ENCODE data around the gene EEA1. TPM values are rescaled to one million over a fixed set of nuclear protein-coding genes. Genes with fewer than 3 reads are reported as not detected.

Gene EEA1
- total RNA-seq, 2 experiments from 2014 or later = 3.0 to 11.9 TPM

GRCh38 chr12:92949466-92949865, 20.4 kb upstream of the EEA1 start:
- no peak overlapping the region for H3K4me2 ChIP-seq (ENCODE audit: low read length)
- ChIA-PET CTCF (ENCODE audit: unreplicated experiment) (no interaction called here), POLR2A (no interaction called here)
- no peak overlapping the region for H3K27ac ChIP-seq (ENCODE audit: low read depth, low read length, poor library complexity, severe bottlenecking)
- H3K79me2 ChIP-seq (ENCODE audit: insufficient read depth, low read depth, low read length) = no peaks in the 10 kb centered on the region
- no peak overlapping the region for H2AFZ ChIP-seq (ENCODE audit: low read length)
- H4K20me1 ChIP-seq (ENCODE audit: insufficient read depth, low read length) = no peaks in the 10 kb centered on the region
- TF ChIP-seq EZH2phosphoT487 (IDR thresholded peaks at IDR 0.05; ENCODE audit: borderline replicate concordance, low read depth, low read length) = no peak
- DNase-seq (ENCODE audit: low spot score) = no peak
- no peaks in the 10 kb centered on the region for H3K4me1 ChIP-seq (ENCODE audit: insufficient read depth, low read length, poor library complexity, severe bottlenecking)
- H3K9me2 ChIP-seq (ENCODE audit: insufficient read depth, low read length) = no peaks in the 10 kb centered on the region
- intact Hi-C loops (cut with micrococcal nuclease; ENCODE audit: unreplicated experiment) = no loop called here
- H3K36me3 ChIP-seq (ENCODE audit: insufficient read depth, low read length) = no peaks in the 10 kb centered on the region
- no TSS peak for BruUV-seq (replicated peaks)
- no peak overlapping the region for H3K4me3 ChIP-seq (ENCODE audit: low read depth, low read length, poor library complexity, severe bottlenecking)
- no peaks in the 10 kb centered on the region for H3K9me3 ChIP-seq (ENCODE audit: low read length)

GRCh38 chr12:92947589-92948215, 18.6 kb upstream of the EEA1 start:
- Histone ChIP-seq H2AFZ (ENCODE audit: low read length) (no peak overlapping the region), H3K9me3 (ENCODE audit: low read length) (no peaks in the 10 kb centered on the region), H3K79me2 (ENCODE audit: insufficient read depth, low read depth, low read length) (no peaks in the 10 kb centered on the region), H3K27ac (ENCODE audit: low read depth, low read length, poor library complexity, severe bottlenecking) (no peak overlapping the region), H3K4me3 (ENCODE audit: low read depth, low read length, poor library complexity, severe bottlenecking) (no peak overlapping the region), H4K20me1 (ENCODE audit: insufficient read depth, low read length) (no peaks in the 10 kb centered on the region), H3K4me1 (ENCODE audit: insufficient read depth, low read length, poor library complexity, severe bottlenecking) (no peaks in the 10 kb centered on the region), H3K4me2 (ENCODE audit: low read length) (no peak overlapping the region), H3K9me2 (ENCODE audit: insufficient read depth, low read length) (no peaks in the 10 kb centered on the region), H3K36me3 (ENCODE audit: insufficient read depth, low read length) (no peaks in the 10 kb centered on the region)
- ChIA-PET CTCF (ENCODE audit: unreplicated experiment) (no interaction called here), POLR2A (interaction anchor here (0.6 to 1.1 kb wide), 2 partner anchors 21 to 49 kb away, joined by 3 to 5 read pairs; no protein-coding TSS in a partner anchor)
- no TSS peak for BruUV-seq (replicated peaks)
- intact Hi-C loops (cut with micrococcal nuclease; ENCODE audit: unreplicated experiment) = no loop called here
- DNase-seq (ENCODE audit: low spot score) = no peak
- TF ChIP-seq EZH2phosphoT487 (IDR thresholded peaks at IDR 0.05; ENCODE audit: borderline replicate concordance, low read depth, low read length) (no peak), CTCF (conservative IDR thresholded peaks at IDR 0.05; ENCODE audit: low read length) (no peak)

- no peak overlapping the region for H3K4me3 ChIP-seq (ENCODE audit: low read depth, low read length, poor library complexity, severe bottlenecking)
- TF ChIP-seq EZH2phosphoT487 (IDR thresholded peaks at IDR 0.05; ENCODE audit: borderline replicate concordance, low read depth, low read length) = no peak
- TF ChIP-seq CTCF (conservative IDR thresholded peaks at IDR 0.05; ENCODE audit: low read length) = no peak
- no peak for DNase-seq (ENCODE audit: low spot score)
- POLR2A ChIA-PET = interaction anchor here (0.6 to 1.3 kb wide), 6 partner anchors 16 to 982 kb away, joined by 3 to 8 read pairs (median 4); no protein-coding TSS in a partner anchor
- intact Hi-C loops (cut with micrococcal nuclease; ENCODE audit: unreplicated experiment) = no loop called here
- H3K9me3 ChIP-seq (ENCODE audit: low read length) = no peaks in the 10 kb centered on the region
- no peak overlapping the region for H2AFZ ChIP-seq (ENCODE audit: low read length)
- H3K79me2 ChIP-seq (ENCODE audit: insufficient read depth, low read depth, low read length) = no peaks in the 10 kb centered on the region
- H3K27ac ChIP-seq (ENCODE audit: low read depth, low read length, poor library complexity, severe bottlenecking) = no peak overlapping the region
- no peaks in the 10 kb centered on the region for H3K36me3 ChIP-seq (ENCODE audit: insufficient read depth, low read length)
- CTCF ChIA-PET (ENCODE audit: unreplicated experiment) = no interaction called here
- no TSS peak for BruUV-seq (replicated peaks)
- H3K4me2 ChIP-seq (ENCODE audit: low read length) = no peak overlapping the region
- H3K9me2 ChIP-seq (ENCODE audit: insufficient read depth, low read length) = no peaks in the 10 kb centered on the region
- no peaks in the 10 kb centered on the region for H4K20me1 ChIP-seq (ENCODE audit: insufficient read depth, low read length)
- H3K4me1 ChIP-seq (ENCODE audit: insufficient read depth, low read length, poor library complexity, severe bottlenecking) = no peaks in the 10 kb centered on the region
These were observed 16.6 kb upstream of the EEA1 start for GRCh38 chr12:92945659-92946220.
